H1 (cell line): Measurements from ENCODE around the gene NKAPD1. TPM values are rescaled to one million over a fixed set of nuclear protein-coding genes. Genes with fewer than 3 reads are reported as not detected.

Experiments used
- CTCF ChIA-PET: fragments of 300-600 bp; sonication (Branson Sonifier 250); formaldehyde crosslinking; loops from one replicate; lab custom pipeline; 2021; ENCODE audit not compliant: partially characterized antibody; lab: Charles Lee
- POLR2A ChIA-PET: fragments of 300-600 bp; sonication (Branson Sonifier 250); formaldehyde crosslinking; loops from one replicate; lab custom pipeline; 2021; ENCODE audit warnings: inconsistent platforms; ENCODE audit not compliant: partially characterized antibody; lab: Charles Lee
- DNase-seq, 2 experiments: peaks; one replicate each; pipeline versions ENCODE4 v3.0.0 to v3.0.0-alpha.2; 2010 to 2022; ENCODE audit warnings: low spot score in 2 of 2, low read depth in 1 of 2, mixed read lengths in 1 of 2
- FAIRE-seq: peaks from 2 replicates; lab custom pipeline; 2011; peaks lifted over from hg19 to GRCh38; lab: Jason Lieb, UNC
- H2AFZ ChIP-seq: 2 replicates; pipeline ENCODE4 v1.8.1; 2012; ENCODE audit warnings: low read length, inconsistent platforms
- H2AK5ac ChIP-seq: 2 replicates; pipeline ENCODE4 v1.6.1; 2013; ENCODE audit warnings: low read depth, low read length
- H2BK120ac ChIP-seq: replicated peaks from 2 replicates; pipeline ENCODE3; 2013; ENCODE audit warnings: low read depth, low read length, inconsistent platforms
- H2BK12ac ChIP-seq: 2 replicates; pipeline ENCODE4 v1.6.1; 2013; ENCODE audit warnings: low read depth, low read length
- H2BK15ac ChIP-seq: 2 replicates; pipeline ENCODE4 v1.6.1; 2013; ENCODE audit warnings: low read length
- H2BK20ac ChIP-seq: 2 replicates; pipeline ENCODE4 v1.6.1; 2013; ENCODE audit warnings: low read length
- H2BK5ac ChIP-seq: 2 replicates; pipeline ENCODE4 v1.6.1; 2013; ENCODE audit warnings: low read depth, low read length
- H3K14ac ChIP-seq: 2 replicates; pipeline ENCODE4 v1.6.1; 2013; ENCODE audit warnings: inconsistent platforms; ENCODE audit not compliant: insufficient read length
- H3K18ac ChIP-seq: 2 replicates; pipeline ENCODE4 v1.6.1; 2013; ENCODE audit warnings: low read length; ENCODE audit errors: extremely low read depth
- H3K23ac ChIP-seq: 2 replicates; pipeline ENCODE4 v1.6.1; 2013; ENCODE audit warnings: inconsistent platforms; ENCODE audit not compliant: insufficient read length
- H3K23me2 ChIP-seq: 2 replicates; pipeline ENCODE4 v1.6.1; 2013; ENCODE audit warnings: low read depth, low read length
- H3K27ac ChIP-seq: 2 replicates; pipeline ENCODE4 v1.6.1; 2011; ENCODE audit warnings: low read depth, low read length, inconsistent platforms
- H3K27me3 ChIP-seq, 4 experiments: replicated peaks in 1 of 4; 1 replicate in 1 of 4; 2 replicates in 3 of 4; pipeline versions ENCODE4 v1.6.1 to v1.8.1; 2011 to 2013; ENCODE audit warnings: low read length in 3 of 4, mild to moderate bottlenecking in 3 of 4, inconsistent platforms in 2 of 4, mixed read lengths in 2 of 4, moderate library complexity in 1 of 4; ENCODE audit not compliant: control insufficient read depth in 3 of 4, insufficient read depth in 3 of 4; ENCODE audit errors: extremely low read depth in 1 of 4
- H3K36me3 ChIP-seq, 4 experiments: 2 replicates each; pipeline versions ENCODE4 v1.6.1 to v1.8.1; 2011 to 2013; ENCODE audit warnings: mild to moderate bottlenecking in 4 of 4, low read length in 3 of 4, moderate library complexity in 2 of 4, control low read depth in 1 of 4, inconsistent platforms in 1 of 4; ENCODE audit not compliant: insufficient read depth in 4 of 4, control insufficient read depth in 2 of 4
- H3K4ac ChIP-seq: replicated peaks from 2 replicates; pipeline ENCODE3; 2013; ENCODE audit warnings: low read length, low read depth, mixed read lengths, inconsistent platforms; ENCODE audit not compliant: insufficient read length
- H3K4me1 ChIP-seq, 4 experiments: replicated peaks in 1 of 4; 1 replicate in 1 of 4; 2 replicates in 3 of 4; pipeline versions ENCODE4 v1.6.1 to v1.8.1; 2011 to 2013; ENCODE audit warnings: low read length in 3 of 4, inconsistent platforms in 2 of 4, mixed read lengths in 1 of 4; ENCODE audit not compliant: insufficient read depth in 4 of 4, control insufficient read depth in 3 of 4
- H3K4me2 ChIP-seq, 2 experiments: 2 replicates each; pipeline versions ENCODE4 v1.6.1 to v1.8.1; 2011 to 2013; ENCODE audit warnings: low read depth in 2 of 2, low read length in 2 of 2, control low read depth in 1 of 2, inconsistent platforms in 1 of 2, mild to moderate bottlenecking in 1 of 2; ENCODE audit not compliant: insufficient read depth in 1 of 2
- H3K4me3 ChIP-seq, 4 experiments: fragments of 200-600, 300-600 bp in 1 of 4; sonication (generic), shearing (Covaris generic), sonication (Bioruptor Twin) in 1 of 4; 2 replicates each; pipeline versions ENCODE4 v1.5.1 to v1.8.1; 2011 to 2016; ENCODE audit warnings: low read length in 4 of 4, low read depth in 3 of 4, control low read depth in 2 of 4, inconsistent platforms in 2 of 4, mild to moderate bottlenecking in 2 of 4, mixed read lengths in 1 of 4, moderate library complexity in 1 of 4; ENCODE audit not compliant: insufficient read depth in 2 of 4; ENCODE audit errors: extremely low read depth in 1 of 4
- H3K56ac ChIP-seq: replicated peaks from 2 replicates; pipeline ENCODE3; 2013; ENCODE audit warnings: low read depth, mild to moderate bottlenecking, mixed read lengths, low read length, inconsistent platforms; ENCODE audit not compliant: insufficient read length
- H3K79me1 ChIP-seq: 2 replicates; pipeline ENCODE4 v1.6.1; 2013; ENCODE audit warnings: low read depth, low read length, control low read depth
- H3K79me2 ChIP-seq, 2 experiments: 2 replicates each; pipeline versions ENCODE4 v1.6.1 to v1.8.1; 2012 to 2013; ENCODE audit warnings: low read length in 2 of 2, mild to moderate bottlenecking in 2 of 2, inconsistent platforms in 1 of 2; ENCODE audit not compliant: insufficient read depth in 2 of 2, control insufficient read depth in 1 of 2
- H3K9ac ChIP-seq, 4 experiments: replicated peaks in 1 of 4; 1 replicate in 1 of 4; 2 replicates in 3 of 4; pipeline versions ENCODE4 v1.6.1 to v1.8.1; 2011 to 2013; ENCODE audit warnings: low read depth in 3 of 4, low read length in 3 of 4, control low read depth in 2 of 4, mild to moderate bottlenecking in 2 of 4, moderate library complexity in 2 of 4, inconsistent platforms in 1 of 4; ENCODE audit errors: extremely low read depth in 1 of 4
- H3K9me3 ChIP-seq, 2 experiments: 2 replicates each; pipeline versions ENCODE4 v1.6.1 to v1.8.1; 2012 to 2013; ENCODE audit warnings: mild to moderate bottlenecking in 2 of 2, moderate library complexity in 2 of 2, control low read depth in 1 of 2, inconsistent platforms in 1 of 2, low read depth in 1 of 2, low read length in 1 of 2, mixed read lengths in 1 of 2; ENCODE audit not compliant: insufficient read depth in 2 of 2
- H4K20me1 ChIP-seq, 2 experiments: replicated peaks in 1 of 2; 2 replicates each; pipeline versions ENCODE3 to v1.8.1; 2011 to 2013; ENCODE audit warnings: inconsistent platforms in 2 of 2, low read length in 2 of 2, mild to moderate bottlenecking in 1 of 2; ENCODE audit not compliant: insufficient read depth in 2 of 2, control insufficient read depth in 1 of 2
- H4K5ac ChIP-seq: 2 replicates; pipeline ENCODE4 v1.6.1; 2013; ENCODE audit warnings: low read length, low read depth, mixed read lengths, inconsistent platforms; ENCODE audit not compliant: insufficient read length
- H4K8ac ChIP-seq: 2 replicates; pipeline ENCODE4 v1.8.0; 2013; ENCODE audit warnings: mild to moderate bottlenecking, moderate library complexity, low read length, inconsistent platforms; ENCODE audit not compliant: insufficient read depth; ENCODE audit errors: extremely low read depth
- H4K91ac ChIP-seq: replicated peaks from 2 replicates; pipeline ENCODE3; 2013; ENCODE audit warnings: low read length, mixed read lengths, inconsistent platforms; ENCODE audit not compliant: insufficient read length
- SIN3A ChIP-seq, 2 experiments: IDR thresholded peaks in 1 of 2; conservative IDR thresholded peaks in 1 of 2; 2 replicates each; pipeline ENCODE4 v1.6.1; 2011 to 2012; ENCODE audit warnings: low read length in 2 of 2, improper control_type of control experiment in 1 of 2, low read depth in 1 of 2, mild to moderate bottlenecking in 1 of 2
- SRF ChIP-seq: IDR thresholded peaks from 2 replicates; pipeline ENCODE4 v1.6.1; 2011; ENCODE audit warnings: mild to moderate bottlenecking, low read depth, low read length, moderate library complexity
- WGBS, 2 experiments: shearing (Covaris generic) in 1 of 2; methylation state at CpG; one replicate each; pipeline versions ENCODE4 v1.1.6 to v1.1.7; 2013 to 2015; ENCODE audit warnings: low lambda C conversion rate in 2 of 2, mixed read lengths in 2 of 2, inconsistent platforms in 1 of 2, low coverage in 1 of 2, missing lambda C conversion rate in 1 of 2; ENCODE audit not compliant: insufficient replicate concordance in 2 of 2, insufficient coverage in 1 of 2, insufficient read length in 1 of 2; ENCODE audit errors: extremely low coverage in 1 of 2, missing lambda C conversion rate in 1 of 2; 5-methylcytosine and 5-hydroxymethylcytosine counted together
- polyA plus RNA-seq, 7 experiments: library from polyadenylated mRNA; depleted of rRNA in 3 of 7; stranded (reverse) in 5 of 7; unstranded in 2 of 7; fragments of >200 nt in 5 of 7; fragments of 200-250 nt in 2 of 7; gene quantifications; 1 replicate in 5 of 7; 2 replicates in 1 of 7; 4 replicates in 1 of 7; pipeline versions ENCODE4 v1.2.1 to v1.2.3, GENCODE V29; 2011 to 2013; ENCODE audit warnings: missing spikeins in 2 of 7, mixed read lengths in 2 of 7
- total RNA-seq: library from RNA; stranded (reverse); fragmentation: NEBNext Ultra II Directional; extraction: Animal tissue kit (Norgen Biotek cat#: 25700); gene quantifications from 2 replicates; pipeline ENCODE4 v1.2.1, GENCODE V29; 2021

NKAPD1 gene
- total and polyA plus RNA-seq, 2 of the 8 experiments (the other 6 are each of a cell fraction or from before 2014, with no cell fraction given), result 6.7 to 16.7 TPM

- no peaks in the 10 kb centered on the region for H3K9me3 ChIP-seq
- no peak overlapping the region for H4K91ac ChIP-seq
- H2BK20ac ChIP-seq, result no peak overlapping the region
- FAIRE-seq (no peak), DNase-seq (no peak)
- TF ChIP-seq SRF, result no peak
- no peak for TF ChIP-seq SIN3A (conservative IDR thresholded peaks at IDR 0.05 in 1 of 2, IDR thresholded peaks at IDR 0.05 in 1 of 2; ENCODE audit: low read depth in 1 of 2, low read length in 2 of 2)
- H4K8ac ChIP-seq, result no peak overlapping the region
- H2BK12ac ChIP-seq, result no peak overlapping the region
- H3K79me1 ChIP-seq, result no peaks in the 10 kb centered on the region
- no peak overlapping the region for H3K56ac ChIP-seq
- peaks cover 0 to 2% of the 10 kb centered on the region in 2 experiments for H4K20me1 ChIP-seq
- H2BK120ac ChIP-seq, result no peak overlapping the region
- WGBS, 2 experiments, result 92% methylated on average over 11 of the region's 11 CpGs; no CpG with 5 or more reads in 1 of the 2 experiments
- no peaks in the 10 kb centered on the region for H3K79me2 ChIP-seq
- no peak overlapping the region for H3K4me3 ChIP-seq
- no peak overlapping the region for H2AFZ ChIP-seq
- no peak overlapping the region for H2AK5ac ChIP-seq
- ChIA-PET CTCF (interaction anchor here (0.6 to 12.8 kb wide), 6 partner anchors 8 to 280 kb away, joined by 3 to 104 read pairs (median 3); no protein-coding TSS in a partner anchor), POLR2A (interaction anchor here (1.2 to 2.4 kb wide), 2 partner anchors 9 to 11 kb away, joined by 3 to 6 read pairs; no protein-coding TSS in a partner anchor)
- no peak overlapping the region for H2BK5ac ChIP-seq
- no peaks in the 10 kb centered on the region for H3K27me3 ChIP-seq
- H3K36me3 ChIP-seq, result peaks cover 0 to 23% (median 9%) of the 10 kb centered on the region in 4 experiments; a peak in 3 of 8 replicates
- no peak overlapping the region for H2BK15ac ChIP-seq
- no peak overlapping the region for H3K4ac ChIP-seq
- no peaks in the 10 kb centered on the region for H3K23me2 ChIP-seq
- H4K5ac ChIP-seq, result no peak overlapping the region
- no peak overlapping the region for H3K27ac ChIP-seq
- H3K23ac ChIP-seq, result no peak overlapping the region
- H3K4me1 ChIP-seq, result no peaks in the 10 kb centered on the region
- H3K4me2 ChIP-seq, result no peak overlapping the region
- H3K9ac ChIP-seq, result no peak overlapping the region
- H3K14ac ChIP-seq, result no peak overlapping the region
- no peak overlapping the region for H3K18ac ChIP-seq
These were observed 23.8 kb downstream of the NKAPD1 start for GRCh38 chr11:112097734-112098528.
